ENCODE data around the gene WDPCP.
"Not testable (repeated sequence)": the region's sequence is repeated elsewhere in the genome, so short reads cannot be mapped to it uniquely, and the experiment has no call there.

GRCh38 chr2:63286520-63286919, 301.8 kb downstream of the WDPCP start:
- TF ChIP-seq CTCF, POLR2A (IDR thresholded peaks at IDR 0.05): not testable (repeated sequence)
